ENCODE results near the gene SNX25.

DNA sequence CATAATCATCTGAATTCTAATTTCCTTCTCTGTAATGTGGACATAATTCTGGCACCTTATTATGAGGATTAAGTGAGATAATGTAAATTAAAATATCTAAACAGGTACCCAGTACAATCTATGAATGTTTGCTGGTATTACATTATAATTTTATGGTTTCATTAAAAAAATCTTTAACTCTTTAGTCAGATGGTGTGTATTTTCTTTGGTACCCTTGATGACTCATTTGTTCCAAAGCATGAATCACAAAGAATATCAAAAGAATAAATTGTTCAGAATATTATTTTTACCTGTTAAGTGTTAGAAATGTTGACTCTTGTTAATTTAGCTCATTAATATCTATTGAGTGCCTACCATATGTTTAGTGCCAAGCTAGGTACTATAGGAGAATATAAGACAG lies 74.3 kb downstream of the SNX25 start:
- TF ChIP-seq ZNF274 (IDR thresholded peaks at IDR 0.05; ENCODE audit: low read depth, low read length) (no peak), YY1 (IDR thresholded peaks at IDR 0.05; ENCODE audit: insufficient read depth, insufficient read length) (no peak)

Measured in NT2/D1 (cell line).